SH-SY5Y (cell line): Measurements from ENCODE around the gene NEO1.

ENCODE experiments used
- GATA2 ChIP-seq: IDR thresholded peaks from 2 replicates; pipeline ENCODE4 v1.6.1; 2011; ENCODE audit warnings: mild to moderate bottlenecking, low read depth, low read length
- GATA3 ChIP-seq: IDR thresholded peaks from 2 replicates; pipeline ENCODE4 v1.6.1; 2011; ENCODE audit warnings: low read depth, mild to moderate bottlenecking, low read length, moderate library complexity

The NEO1 gene

DNA sequence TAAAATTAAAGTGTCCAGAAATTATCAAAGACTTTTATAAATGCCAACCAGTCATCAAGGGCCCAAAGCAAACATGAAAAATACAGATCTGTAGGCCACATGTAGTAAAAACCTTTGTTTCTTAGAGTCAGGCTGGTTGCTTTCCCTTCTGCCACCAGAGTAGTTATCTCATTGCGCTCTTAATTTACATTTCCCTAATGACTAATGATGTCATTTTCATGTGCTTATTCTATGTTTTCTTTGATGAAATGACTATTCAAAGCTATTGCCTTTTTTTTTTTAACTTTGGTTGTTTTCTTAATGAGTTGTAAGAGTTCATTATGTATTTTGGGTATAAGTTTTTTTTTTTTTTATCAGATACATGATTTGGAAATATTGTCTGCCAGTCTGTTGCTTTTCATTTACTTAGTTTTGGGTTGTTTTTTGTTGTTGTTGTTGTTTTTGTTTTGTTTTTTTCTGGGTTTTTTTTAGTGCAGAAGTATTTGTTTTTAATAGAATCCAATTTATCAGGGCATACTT lies 175.9 kb downstream of the NEO1 start:
- no peak for TF ChIP-seq GATA2
- no peak for TF ChIP-seq GATA3

DNA sequence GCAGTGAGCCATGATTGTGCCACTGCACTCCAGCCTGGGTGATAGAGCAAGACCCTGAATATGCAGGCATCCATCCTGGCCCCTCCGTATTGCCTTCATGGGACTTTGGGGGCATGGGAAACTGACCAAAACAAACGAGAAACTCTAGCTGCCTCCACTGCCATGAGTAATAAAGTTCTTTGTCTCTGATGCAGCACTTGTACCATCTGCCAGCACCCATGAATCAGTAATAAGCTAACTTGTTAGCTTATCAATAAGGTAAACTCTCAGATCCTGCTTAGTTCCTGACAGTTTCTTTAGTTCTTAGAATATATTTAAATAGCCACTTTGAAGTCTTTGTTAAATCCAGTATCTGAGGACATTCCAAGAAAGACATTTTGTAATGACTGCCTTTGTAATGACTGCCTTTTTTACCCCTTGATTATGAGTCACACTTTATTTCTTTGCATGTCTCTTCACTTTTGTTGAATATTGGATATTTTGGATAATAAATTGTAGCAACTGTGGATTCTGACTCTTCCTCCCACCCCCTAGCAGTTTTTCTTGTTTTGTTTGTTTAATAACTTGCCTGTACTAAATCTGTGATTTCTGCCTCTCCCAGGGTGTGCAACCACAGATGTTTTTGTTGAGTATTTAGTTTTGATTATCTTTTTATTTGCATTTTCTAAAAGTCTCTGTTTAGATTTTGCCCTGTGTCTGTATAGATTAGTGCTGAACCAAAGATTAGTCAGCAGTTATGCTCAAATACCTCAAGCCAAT lies 179.6 kb downstream of the NEO1 start:
- TF ChIP-seq GATA2 (no peak), GATA3 (no peak)

DNA sequence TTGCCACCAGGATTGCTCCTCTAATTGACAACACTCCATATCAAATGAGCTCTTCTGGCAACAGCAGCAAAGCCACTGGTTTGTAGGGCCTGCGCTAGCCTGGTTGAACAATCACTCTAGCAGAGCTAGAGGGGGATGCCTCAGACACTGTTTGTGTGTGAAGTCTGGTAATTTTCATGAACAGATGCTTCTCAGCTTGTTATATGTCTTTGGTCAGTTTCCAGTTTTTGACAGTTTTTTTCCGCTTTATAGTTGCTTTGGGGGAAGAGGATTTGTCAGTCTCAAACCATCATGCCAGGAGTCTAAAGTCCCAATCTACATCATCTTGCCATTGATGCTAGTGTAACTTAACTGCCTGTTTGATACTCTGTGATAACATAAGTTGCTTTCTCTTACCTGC lies 180.5 kb downstream of the NEO1 start:
- TF ChIP-seq GATA3 (no peak), GATA2 (no peak)

DNA sequence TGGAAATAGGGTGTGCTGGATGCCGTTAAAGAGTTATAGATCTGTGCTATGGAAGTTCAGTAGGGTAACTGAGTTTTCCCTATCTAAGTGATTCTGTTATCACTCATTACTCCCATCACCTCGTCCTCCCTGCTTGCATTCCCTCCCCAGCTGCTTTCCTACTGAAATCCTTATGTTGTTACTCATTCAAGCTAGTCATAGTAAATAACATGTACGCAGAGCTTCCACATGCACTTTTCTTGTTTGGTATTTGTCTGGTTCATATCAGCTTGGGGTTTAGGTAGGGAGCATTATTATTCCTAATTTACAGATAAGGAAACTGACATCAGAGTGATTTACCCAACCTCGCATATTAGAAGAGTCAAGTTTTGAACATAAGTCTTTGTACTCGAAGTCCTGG lies 181.4 kb downstream of the NEO1 start:
- TF ChIP-seq GATA3 (no peak), GATA2 (no peak)

DNA sequence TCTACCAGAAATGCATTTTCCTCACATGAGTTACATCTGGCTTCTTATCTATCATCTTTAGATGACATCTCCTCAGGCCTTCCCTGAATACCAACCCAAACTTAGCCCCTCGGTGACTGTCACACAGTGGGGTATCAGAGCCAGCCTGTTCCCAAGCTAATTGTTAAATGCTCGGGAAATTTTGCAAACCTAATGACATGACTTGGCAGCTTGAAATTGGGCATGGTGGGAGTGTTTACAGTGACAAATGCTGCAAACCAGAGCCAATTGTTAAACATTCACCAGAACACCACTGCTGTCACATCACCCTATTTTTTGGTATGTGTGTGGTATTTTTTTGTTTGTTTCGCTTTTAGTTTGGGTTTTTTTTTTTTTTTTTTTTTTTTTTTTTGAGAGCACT lies 185.6 kb downstream of the NEO1 start:
- peak; percentile 83 for TF ChIP-seq GATA3
- TF ChIP-seq GATA2, result peak; percentile 91

DNA sequence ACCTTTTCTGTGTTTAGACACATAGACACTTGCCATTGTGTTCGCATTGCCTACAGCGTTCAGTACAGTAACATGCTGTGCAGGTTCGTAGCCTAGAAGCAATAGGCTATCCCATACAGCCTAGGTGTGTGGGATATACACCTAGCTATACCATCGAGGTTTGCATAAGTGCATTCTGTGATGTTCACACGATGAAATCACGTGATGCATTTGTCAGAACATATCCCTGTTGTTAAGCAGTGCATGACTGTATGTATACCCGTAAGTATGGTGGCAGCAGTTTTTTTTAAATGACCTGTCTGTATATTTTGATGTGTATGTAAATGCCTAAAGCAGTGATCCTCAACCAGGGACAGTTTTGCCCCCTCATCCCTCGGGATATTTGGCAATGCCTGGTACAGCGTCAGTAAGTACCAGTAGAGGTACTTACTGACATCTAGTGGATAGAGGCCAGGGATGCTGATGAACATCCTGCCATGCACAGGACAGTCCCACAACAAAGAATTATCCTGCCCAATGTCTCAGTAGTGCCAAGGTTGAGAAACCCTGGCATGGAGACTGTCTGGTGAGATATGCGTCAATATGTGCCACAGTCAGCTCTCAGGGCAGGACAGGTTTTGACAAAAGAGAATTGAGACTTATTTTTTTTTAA lies 187.4 kb downstream of the NEO1 start:
- TF ChIP-seq GATA3, result no peak
- no peak for TF ChIP-seq GATA2

DNA sequence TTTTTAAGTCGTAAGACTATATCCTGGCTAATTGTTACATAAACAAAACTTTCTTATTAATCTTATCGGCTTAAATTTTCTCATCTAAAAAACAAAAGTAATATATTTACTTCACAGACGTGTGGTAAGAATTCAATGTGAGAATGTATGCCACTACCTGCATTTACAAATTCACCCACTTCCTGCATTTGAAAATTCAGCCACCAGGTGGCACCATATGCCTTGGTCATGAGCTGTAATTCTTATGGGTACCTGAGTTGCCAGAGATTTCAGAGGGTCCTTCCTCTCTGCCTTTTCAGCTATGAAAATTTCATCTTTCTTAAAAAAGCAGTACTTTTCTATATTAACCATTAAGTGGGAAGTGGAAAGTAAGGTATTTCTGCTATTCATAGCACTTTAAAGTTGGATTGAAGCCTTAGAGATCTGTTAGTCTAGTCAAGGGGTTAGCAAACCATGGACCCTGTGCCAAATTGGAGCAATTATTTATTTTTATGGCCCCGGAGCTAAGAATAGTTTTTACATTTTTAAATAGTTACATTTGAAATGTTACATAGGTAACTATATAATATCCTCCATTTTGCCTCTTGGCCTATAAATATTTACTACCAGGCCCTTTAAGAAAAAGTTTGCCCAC lies 188.7 kb downstream of the NEO1 start:
- TF ChIP-seq GATA3 (no peak), GATA2 (no peak)

DNA sequence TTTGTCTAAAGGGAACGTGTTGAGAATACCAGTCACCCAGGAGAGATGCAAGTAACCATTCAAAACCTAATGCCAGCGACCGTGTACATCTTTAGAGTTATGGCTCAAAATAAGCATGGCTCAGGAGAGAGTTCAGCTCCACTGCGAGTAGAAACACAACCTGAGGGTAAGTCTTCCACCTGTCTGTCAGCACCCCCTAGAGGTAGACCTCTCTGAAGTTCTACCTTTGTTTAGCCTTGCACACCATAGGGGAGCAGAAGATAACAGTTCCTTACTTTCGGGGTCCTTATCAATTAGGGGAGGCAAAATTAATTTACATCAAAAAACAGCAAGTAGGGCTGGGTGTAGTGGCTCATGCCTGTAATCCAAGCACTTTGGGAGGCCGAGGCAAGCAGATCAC lies 192.1 kb downstream of the NEO1 start:
- no peak for TF ChIP-seq GATA2
- TF ChIP-seq GATA3, result no peak

DNA sequence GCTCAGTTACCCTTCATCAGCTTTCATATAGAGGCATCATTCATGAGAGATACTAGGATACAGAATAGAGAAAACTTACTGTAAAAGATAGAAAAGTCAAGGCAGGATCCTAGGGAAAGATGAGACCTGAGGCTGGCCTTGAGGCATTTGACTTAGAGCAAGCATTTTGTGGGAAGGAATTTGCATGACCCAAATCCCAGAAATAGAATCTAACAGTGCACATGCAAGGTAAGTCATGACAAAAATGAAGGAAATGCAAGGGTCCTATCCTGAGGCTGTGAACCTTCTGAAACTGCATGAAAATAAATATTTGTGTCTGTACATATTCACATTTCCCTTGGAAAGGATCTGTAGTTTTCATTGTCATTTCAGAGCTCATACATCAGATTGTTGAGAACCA lies 194.2 kb downstream of the NEO1 start:
- TF ChIP-seq GATA3 (no peak), GATA2 (no peak)

DNA sequence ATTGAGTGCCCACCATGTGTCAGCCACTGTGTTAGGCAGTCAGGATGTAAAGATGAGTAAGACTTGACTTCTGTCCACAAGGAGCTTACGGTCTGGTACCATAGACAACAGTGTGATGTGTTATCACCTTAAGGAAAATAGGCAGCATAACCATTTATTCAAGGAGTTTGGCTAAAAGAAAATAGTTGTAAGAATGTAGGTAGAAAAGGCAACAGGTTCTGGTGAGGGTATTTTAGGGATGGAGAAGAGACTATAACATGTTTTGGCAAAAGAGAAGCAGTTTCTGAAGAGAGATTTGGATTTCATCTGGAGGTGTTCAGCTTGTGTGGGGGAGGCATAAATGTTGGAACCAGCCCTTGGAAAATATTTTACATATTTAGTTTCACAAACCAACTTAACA lies 194.6 kb downstream of the NEO1 start:
- TF ChIP-seq GATA2, result no peak
- no peak for TF ChIP-seq GATA3

DNA sequence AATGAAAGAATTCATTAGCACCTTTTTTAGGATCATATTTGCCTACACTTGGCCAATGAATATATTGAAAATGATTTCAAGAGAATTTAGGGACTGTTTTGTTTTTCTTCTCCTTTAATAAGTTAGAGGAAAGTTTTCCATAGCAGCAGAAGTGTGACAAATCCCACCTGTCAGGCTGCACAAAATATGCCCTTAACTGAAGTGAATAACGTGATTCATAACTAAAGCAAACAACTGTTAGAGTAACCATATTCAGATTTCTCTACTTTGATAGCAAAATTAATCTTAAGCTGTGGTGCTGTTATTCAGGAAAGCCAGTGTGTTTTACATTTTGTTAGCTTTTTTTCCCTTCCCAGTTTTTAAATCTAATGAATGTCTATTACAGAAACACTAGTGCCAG lies 195.1 kb downstream of the NEO1 start:
- TF ChIP-seq GATA2, result no peak
- TF ChIP-seq GATA3, result no peak

DNA sequence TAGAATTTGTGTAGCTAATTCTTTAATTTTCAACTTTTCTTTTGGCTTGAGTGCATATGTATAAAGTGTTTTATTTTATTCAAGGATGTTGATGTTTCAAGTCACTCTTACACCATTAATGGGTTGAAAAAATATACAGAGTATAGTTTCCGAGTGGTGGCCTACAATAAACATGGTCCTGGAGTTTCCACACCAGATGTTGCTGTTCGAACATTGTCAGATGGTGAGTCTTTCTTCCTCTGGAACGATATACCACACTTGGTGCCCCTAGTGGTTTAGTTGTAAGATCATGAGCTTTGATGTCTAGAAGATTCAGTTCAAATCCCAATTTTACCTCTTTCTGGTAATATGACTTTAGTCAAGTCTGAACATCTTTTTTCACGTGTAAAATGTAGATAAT lies 197.2 kb downstream of the NEO1 start:
- TF ChIP-seq GATA3, result no peak
- TF ChIP-seq GATA2, result no peak

DNA sequence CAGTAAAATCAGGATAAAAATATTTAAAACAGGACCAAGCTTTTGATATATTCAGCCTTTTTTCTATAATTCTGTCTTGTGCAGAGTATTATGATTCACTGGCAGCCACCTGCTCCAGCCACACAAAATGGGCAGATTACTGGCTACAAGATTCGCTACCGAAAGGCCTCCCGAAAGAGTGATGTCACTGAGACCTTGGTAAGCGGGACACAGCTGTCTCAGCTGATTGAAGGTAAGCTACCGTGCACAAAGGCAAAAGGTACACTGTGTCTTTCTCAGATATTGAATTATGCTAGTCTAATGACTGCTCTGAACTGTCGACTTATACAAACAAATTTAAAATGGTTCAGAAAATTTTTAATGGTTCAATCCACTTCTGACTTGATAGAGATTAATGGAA lies 202.3 kb downstream of the NEO1 start:
- no peak for TF ChIP-seq GATA2
- TF ChIP-seq GATA3, result no peak

DNA sequence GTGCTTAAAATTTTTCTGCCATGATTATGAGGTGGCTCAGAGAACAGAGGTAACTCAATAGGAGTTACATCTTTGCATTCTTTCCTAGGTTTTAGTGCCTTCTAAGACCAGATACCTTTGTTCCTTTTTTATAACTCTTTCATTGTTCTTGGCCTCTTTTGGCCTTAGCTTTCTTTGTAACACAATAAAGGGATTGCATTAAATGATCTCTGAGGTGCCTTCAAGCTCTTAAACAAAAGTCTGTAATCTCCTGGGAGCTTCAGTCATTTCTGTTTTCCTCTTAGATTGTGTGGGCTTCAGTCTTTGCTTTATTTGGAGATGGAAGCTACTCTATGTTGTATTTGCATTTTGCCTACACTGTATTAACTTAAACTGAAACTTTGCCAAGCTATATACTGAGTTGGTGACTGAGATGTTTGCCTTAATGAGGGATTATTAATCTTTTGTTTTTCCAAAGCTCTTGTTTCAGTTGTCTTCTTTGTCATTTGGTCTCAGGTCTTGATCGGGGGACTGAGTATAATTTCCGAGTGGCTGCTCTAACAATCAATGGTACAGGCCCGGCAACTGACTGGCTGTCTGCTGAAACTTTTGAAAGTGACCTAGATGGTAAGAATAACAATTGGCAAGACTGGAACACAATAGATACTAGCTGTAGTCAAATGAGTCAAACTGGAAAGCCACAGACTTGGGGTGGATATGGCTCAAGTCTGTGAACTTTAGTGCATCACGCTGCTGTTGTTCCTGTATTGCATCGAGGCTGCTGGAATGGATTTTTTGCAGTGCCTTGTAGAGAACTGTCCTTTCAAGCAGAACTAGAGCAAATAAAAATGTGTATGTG lies 206.2 kb downstream of the NEO1 start:
- TF ChIP-seq GATA3 (no peak), GATA2 (no peak)
